Bone marrow (tissue), 2 donors: ENCODE data around the gene TNFAIP8L1.
"Not testable (repeated sequence)": the region's sequence is repeated elsewhere in the genome, so short reads cannot be mapped to it uniquely, and the experiment has no call there.

Experiments used
- DNase-seq, 2 donors: peaks; one replicate each; lab custom pipeline; 2025; lab: John Stamatoyannopoulos, UW

TNFAIP8L1 gene

GRCh38 chr19:4638828-4639530, at the start of gene TNFAIP8L1:
Gene TNFAIP8L1, plus strand, starts transcription at chr19:4639516. Its CDS starts 12,354 bp downstream, at chr19:4651870.
- DNase-seq: peak; percentile 95 to 99

GRCh38 chr19:4589579-4590410, 49.5 kb upstream of the TNFAIP8L1 start:
- DNase-seq: peak in 1 of 2 donors; percentile 33

- no peak for DNase-seq
Measured at GRCh38 chr19:4590559-4590958, 48.8 kb upstream of the TNFAIP8L1 start.

GRCh38 chr19:4591320-4591719, 48.0 kb upstream of the TNFAIP8L1 start:
- no peak for DNase-seq

GRCh38 chr19:4592445-4592844, 46.9 kb upstream of the TNFAIP8L1 start:
- no peak for DNase-seq

- DNase-seq: peak in 1 of 2 donors; percentile 75
Measured at GRCh38 chr19:4593409-4593851, 45.9 kb upstream of the TNFAIP8L1 start.

GRCh38 chr19:4594201-4594600, 45.1 kb upstream of the TNFAIP8L1 start:
- DNase-seq: no peak

- not testable (repeated sequence) for DNase-seq
Measured at GRCh38 chr19:4595158-4595557, 44.2 kb upstream of the TNFAIP8L1 start.

GRCh38 chr19:4596033-4596904, 43.0 kb upstream of the TNFAIP8L1 start:
- DNase-seq: no peak

- no peak for DNase-seq
Measured at GRCh38 chr19:4597278-4597974, 41.9 kb upstream of the TNFAIP8L1 start.

GRCh38 chr19:4597975-4598671, 41.2 kb upstream of the TNFAIP8L1 start:
- peak; percentile 29 to 57 for DNase-seq

- no peak for DNase-seq
Measured at GRCh38 chr19:4598712-4599111, 40.6 kb upstream of the TNFAIP8L1 start.

- DNase-seq: no peak
Measured at GRCh38 chr19:4600082-4600481, 39.2 kb upstream of the TNFAIP8L1 start.

- no peak for DNase-seq
Measured at GRCh38 chr19:4600893-4601292, 38.4 kb upstream of the TNFAIP8L1 start.

- DNase-seq: no peak
Measured at GRCh38 chr19:4602173-4602788, 37.0 kb upstream of the TNFAIP8L1 start.

- no peak for DNase-seq
Measured at GRCh38 chr19:4602915-4603314, 36.4 kb upstream of the TNFAIP8L1 start.

GRCh38 chr19:4604912-4605311, 34.4 kb upstream of the TNFAIP8L1 start:
- no peak for DNase-seq

GRCh38 chr19:4606181-4606580, 33.1 kb upstream of the TNFAIP8L1 start:
- no peak for DNase-seq

- DNase-seq: no peak
Measured at GRCh38 chr19:4606921-4607678, 32.2 kb upstream of the TNFAIP8L1 start.
